ENCODE measurements around the gene GNB1L.

The GNB1L gene, protein sequence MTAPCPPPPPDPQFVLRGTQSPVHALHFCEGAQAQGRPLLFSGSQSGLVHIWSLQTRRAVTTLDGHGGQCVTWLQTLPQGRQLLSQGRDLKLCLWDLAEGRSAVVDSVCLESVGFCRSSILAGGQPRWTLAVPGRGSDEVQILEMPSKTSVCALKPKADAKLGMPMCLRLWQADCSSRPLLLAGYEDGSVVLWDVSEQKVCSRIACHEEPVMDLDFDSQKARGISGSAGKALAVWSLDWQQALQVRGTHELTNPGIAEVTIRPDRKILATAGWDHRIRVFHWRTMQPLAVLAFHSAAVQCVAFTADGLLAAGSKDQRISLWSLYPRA

DNA sequence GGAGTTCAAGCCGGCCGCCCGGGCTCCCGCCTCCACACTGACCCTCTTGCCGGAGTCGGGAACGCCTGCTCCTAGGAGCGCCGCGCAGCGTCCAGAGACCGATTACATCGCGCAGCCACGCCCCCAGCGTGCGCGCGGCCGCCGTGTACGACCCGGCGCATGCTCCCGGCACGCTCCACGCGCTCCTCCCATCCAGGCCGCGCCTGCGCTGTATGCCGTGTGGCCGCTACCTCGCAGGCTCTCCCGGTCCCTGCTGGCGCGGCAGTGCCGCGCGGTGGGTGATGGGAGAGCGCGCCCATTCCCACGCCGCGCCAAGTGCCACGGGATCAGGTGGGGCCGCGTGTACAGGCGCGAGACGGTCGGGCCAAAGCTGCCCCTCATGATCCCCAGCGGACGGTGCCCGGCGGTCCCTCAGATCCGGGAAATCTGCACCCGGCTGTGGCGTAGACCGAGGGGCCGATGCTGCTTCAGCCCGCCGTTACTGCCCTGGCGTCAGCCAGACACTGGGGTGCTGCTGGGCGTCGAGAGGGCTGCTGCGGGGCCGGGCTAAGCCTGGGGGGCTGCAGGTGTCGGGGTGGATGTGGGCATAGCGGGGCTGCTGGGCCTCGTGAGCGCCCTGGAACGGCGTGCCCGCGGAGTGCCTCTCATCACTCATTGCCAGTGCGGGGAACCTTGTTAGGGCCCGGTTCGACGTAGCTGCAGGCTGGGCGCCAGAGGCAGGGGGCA is at the start of gene GNB1L, which contains the start of gene RTL10:
Gene GNB1L (minus strand): TSS at position 97 of the 726 bp plus-strand sequence. CDS start 33,519 bp downstream, outside the sequence.
Gene RTL10 (minus strand): TSS at position 97 of the 726 bp plus-strand sequence. CDS start 2,613 bp downstream, outside the sequence.
- peak; percentile 96 for DNase-seq

DNA sequence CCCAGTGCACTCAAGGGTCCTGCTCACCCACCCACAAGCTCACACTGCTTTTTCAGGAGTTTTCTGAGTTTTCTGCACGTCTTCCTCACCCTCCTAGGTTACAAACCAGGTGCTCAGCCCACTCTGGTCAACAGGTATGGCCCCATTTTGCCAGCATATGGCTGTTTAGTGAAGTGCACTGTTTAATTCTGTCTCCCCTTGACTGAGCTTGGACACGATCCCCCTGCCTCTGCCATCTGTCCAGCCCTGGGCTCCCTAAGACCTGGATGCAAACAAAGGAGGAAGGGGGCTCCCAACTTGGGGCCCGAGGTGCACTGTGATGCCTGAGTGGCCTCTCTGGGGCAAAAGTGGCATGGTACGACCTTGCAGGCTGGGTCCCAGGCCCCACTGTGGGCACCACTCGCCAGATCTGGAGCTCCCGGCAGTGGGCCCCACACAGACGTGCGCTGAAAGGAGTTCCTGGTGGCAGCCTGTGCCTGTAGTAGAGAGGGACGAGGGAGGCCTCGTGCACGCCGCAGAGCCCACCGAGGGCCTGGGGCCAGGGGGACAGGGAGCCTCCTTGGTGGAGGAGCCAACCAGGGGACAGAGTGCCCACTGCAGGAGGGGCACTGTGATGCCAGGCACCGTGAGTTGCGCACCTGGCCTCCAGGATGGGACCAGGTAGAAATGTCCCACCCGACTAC is 49.6 kb upstream of the GNB1L start:
- no peak for DNase-seq

DNA sequence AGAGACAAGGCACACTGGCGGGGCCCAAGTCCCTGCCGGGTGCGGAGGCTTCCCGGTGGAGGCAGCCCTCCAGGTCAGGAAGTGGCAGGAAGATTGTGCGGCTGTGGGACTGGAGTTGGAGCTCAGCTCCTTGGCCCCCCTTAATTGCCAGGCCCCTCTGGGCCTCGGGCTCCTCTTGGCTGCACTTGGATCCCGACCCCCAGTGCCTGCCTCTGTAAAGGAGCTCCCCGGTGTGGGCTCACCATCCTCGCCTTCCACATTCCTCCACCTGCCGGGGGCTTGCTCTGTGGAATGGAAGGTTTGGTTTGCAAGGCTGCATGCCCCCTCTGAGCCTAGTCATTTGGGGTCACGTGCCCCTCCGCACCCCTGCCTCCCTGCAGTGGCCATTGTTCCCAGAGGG is 48.8 kb upstream of the GNB1L start:
- DNase-seq = no peak

DNA sequence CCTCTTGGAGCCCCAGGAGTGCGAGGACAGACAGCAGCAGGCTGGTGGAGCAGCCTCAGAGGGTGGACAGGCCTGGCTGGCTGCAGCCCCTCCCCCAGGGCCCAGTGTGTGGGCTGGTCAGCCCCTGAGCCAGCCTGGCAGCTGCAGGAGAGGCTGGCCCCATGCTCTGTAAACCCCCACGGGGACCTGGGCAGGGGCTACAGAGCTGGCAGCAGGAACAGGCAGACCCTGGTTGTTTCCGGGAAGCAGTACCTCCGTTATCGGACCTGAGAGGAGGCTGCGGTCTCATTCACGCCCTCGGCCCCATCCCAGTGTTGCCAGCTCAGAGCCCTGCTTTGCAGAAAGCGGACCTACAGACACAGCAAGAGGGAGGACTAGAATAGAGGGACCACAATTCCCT is 48.4 kb upstream of the GNB1L start:
- no peak for DNase-seq

DNA sequence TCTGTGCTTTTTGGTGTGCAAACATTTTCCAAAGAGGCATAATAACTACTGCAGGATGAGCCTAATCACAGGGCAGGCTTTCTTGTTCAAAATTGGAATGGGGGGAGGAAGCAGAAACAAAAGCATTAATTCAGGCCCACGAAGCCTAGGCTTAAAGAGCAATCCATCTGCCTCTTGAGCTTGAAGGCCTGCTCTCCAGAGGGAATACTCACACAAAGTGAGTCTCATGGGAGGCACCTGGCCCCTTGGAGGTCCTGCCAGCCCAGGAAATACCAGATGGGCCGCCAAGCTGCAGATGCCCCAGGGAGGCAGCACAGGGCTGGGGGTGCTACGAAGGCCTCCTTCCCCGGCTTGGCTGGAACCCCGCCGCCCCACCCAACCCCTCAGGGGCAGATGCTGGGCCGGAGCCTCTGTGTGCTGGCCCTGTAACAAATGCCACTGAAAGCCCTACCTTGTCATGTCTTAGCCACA is 47.6 kb upstream of the GNB1L start:
- no peak for DNase-seq

DNA sequence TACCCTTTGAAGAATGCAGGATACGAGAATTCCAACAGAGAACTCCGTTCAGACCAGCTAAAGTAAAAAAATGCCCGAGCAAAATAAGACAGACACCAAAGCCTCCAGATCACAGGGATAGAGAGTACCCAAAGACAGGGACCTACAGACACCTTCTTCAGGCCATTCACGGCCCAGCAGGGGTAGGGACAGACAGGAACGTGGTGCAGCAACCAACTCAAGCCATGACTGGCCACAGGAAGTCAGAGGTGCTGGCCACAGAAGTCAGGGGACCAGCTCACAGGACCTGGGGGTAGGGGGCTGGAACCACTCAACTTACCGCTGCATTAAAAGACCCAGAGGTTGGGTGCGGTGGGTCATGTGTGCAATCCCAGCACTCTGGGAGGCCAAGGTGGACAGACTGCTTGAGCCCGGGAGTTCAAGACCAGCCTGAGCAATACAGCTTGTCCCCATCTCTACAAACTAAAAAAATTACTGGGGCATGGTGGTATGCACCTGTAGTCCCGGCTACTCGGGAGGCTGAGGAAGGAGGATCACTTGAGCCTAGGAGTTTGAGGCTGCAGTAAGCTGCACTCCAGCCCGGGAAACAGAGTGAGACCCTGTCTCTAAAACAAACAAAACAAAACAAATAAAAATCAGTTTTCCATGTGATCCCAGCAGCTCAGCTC is 47.0 kb upstream of the GNB1L start:
- no peak for DNase-seq

DNA sequence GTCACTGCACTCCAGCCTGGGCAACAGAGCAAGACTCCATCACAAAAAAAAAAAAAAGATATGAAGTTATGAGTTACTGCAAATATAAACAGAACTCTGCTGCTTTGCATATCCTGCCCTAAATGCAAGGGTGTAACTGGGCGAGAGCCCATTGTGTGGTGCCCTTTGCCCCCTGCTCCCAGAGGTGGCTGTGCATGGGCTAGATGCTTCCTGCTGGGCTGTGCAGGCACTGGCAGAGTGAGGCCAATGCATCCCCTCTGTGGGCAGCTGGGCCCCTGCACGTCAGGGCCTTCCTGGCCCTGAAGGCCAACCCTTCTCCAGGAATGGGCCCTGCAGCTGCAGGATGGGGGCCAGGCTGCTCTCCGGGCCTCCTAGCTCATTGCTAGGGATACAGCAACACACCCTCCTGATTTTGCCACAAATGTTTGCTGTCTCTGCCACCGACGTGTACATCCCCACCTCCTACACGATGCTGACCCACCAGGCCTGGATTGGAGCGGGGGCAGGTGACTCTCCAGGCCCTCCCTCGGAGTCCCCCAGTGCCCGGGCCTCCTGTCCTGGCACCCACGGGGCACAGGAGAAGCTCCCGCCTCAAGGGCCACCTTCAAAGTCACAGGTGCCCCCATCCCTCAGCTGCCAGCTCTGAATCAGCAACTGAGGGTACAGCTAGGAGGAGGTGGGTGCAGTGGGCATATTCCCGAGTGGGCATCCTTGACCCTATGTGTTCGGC is 46.2 kb upstream of the GNB1L start:
- no peak for DNase-seq

DNA sequence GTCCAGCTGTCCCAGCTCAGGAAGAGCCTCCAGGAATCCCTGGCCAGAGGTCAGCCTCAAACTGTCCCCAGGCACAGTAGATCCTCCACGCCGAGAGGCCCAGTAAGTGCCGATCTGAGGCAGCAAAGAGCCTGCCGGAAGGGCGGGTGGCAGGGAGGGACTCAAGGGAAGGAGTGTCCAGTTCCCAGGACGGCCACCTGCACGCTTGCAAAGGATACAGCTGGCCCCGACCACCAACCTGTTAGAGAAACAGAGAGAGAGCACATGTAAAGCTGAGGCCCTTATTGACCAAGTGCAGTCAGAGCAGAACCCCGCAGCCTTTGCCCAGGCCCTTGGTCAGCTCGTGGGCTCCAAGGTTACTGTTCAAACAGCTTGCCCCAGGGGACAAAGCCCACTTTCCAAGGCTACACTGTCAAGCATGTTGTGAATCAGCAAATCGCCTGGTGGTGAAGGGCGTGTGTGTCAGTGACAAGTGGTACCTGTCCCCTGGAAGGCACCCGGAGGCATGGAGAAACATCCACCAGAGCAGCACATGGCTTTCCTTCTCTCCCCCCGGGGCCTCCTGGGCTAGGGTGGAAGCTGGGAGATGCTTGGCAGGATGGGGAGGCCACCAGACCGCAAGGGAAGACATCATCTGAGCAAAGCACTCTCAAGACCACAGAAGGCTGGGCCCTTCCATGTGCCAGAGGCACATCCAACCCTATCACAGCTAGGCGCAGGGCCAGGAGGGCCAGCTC is 44.3 kb upstream of the GNB1L start:
- DNase-seq = no peak

DNA sequence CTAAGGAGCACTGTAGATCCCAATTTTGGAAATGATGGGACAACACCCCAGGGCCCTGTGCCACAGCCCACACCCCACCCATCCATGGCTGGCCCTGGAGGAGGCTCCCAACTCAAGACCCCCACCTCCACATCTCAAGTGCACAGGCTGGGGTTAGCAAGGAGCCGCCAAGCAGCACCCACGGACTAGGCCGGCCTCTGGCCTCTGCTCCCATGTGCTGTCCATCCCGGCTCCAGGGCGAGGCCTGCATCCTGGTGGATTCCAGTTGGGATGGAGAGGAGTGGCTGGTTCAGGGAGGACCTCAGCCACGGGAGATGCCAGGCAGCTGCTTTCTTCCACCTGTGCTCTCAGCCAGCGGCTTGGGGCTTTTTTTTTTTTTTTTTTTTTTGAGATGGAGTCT is 43.5 kb upstream of the GNB1L start:
- no peak for DNase-seq

DNA sequence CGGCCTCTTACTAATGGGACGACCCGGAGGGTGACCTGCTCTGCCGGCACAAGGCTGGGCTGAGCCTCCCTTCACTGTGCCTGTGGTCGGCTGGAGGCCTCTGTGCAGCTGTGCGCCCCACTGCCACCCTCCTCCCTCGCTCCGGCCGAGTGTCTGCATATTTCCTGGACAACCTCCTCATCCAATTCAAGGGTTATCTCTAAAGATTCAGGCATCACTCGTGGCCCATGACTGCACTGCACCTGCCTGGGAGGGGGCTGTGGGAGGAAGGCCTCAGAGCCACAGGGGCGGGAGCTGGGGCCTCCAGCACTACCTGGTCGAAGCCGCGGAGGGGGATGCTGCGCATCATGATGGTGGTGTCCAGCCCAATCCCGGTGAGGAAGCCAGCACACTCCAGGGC is 43.1 kb upstream of the GNB1L start:
- DNase-seq = no peak

DNA sequence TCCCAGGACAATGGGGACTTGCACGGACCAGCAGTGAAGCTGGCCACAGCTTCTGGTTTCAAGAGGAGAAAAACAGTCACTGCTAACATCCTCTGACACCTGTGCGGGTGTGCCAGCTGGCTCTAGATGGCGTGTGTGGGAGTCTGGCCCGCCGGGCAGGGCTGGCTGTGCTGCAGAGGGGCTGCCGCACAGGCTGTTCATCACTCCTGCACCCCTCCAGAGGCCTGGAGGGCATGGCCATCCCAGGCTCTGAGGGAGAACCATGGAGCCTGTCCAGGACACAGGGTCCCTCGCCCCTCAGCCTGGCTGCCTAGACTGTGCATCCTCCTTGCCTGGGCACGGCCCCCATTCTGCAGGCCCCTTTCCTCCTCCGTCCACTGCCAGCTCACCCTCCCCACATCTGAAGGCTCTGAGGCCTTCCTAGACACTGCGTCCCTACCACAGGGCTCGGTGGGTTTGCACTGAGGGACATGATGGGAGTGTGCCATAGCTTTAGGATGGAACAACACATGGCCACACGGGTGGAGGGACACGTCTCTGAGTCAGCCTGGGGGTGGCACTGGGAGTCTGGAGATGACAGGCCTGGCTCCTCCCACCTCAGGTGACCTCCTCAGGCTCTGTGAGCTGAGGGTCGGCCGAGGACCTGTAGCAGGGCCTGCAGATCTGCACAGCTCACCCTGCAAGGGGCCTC is 42.1 kb upstream of the GNB1L start:
- peak; percentile 55 for DNase-seq

DNA sequence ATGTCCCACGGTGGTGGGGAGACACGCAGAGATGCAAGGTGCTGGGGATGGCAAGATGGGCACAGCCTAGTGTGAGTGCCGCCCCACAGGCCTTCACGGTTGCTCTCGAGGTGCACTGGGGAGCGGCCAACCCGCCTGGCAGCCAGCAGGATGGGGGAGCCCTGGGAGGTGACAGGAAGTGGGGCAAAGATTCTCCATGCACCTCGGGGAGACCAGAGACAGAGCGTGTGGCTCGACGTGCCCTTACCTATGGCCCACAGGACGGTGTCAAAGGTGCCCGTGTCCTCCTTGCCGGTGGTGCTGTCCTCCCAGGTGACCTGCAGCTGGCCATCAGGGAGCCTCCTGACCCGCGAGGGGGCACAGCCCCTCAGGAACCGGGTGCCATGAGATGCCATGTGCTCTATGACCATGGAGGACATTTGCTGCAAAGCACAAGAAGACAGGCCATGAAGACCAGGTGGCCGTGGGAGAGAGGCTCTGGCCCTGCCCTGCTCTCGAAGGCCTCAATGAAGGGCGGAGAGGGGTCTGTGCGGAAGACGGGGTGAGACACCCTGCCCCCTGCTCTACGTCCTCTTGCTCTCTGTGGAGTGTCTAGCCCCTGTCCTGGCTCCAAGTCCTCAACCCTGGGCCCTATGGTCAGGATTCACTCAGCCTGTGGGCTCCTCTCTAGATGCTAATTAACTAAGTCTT is 40.6 kb upstream of the GNB1L start:
- no peak for DNase-seq

DNA sequence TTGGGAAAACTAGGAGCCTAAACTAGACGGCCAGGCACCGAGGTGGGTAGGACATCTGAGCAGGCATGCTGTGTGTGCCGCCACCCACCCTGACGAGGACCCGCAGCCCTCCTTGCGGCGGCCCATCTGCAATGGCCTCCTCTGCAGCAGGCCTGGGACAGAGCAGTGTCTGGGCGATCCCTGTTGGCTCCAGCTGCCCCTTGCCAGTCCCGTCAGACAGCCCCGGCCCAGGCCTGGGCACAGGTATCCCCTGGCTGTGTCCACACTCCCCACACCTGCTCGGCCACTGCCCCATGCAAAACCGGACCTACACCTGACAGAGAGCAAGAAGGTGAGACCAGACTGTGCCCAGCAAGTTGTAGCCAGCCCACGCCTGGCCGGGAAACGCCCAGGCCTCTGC is 38.7 kb upstream of the GNB1L start:
- no peak for DNase-seq

DNA sequence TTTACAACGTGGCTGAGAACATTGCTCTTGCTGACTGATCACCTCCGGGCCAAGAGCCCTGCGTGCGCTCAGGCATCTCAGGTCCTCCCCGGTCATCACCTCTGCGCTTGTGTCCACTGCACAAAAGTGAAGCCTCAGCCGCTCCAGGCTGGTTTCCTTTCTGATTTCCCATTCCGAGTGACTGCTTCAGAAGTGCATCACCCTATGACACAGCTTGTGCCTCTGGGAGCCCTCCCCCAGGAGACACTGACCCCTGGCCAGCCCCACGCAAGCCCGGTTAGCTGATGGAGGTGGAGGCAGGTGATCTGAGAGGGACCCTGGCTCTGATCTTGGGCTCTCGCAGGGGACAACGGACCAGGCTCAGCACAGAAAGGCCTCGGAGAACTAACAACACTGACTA is 38.3 kb upstream of the GNB1L start:
- DNase-seq = no peak

DNA sequence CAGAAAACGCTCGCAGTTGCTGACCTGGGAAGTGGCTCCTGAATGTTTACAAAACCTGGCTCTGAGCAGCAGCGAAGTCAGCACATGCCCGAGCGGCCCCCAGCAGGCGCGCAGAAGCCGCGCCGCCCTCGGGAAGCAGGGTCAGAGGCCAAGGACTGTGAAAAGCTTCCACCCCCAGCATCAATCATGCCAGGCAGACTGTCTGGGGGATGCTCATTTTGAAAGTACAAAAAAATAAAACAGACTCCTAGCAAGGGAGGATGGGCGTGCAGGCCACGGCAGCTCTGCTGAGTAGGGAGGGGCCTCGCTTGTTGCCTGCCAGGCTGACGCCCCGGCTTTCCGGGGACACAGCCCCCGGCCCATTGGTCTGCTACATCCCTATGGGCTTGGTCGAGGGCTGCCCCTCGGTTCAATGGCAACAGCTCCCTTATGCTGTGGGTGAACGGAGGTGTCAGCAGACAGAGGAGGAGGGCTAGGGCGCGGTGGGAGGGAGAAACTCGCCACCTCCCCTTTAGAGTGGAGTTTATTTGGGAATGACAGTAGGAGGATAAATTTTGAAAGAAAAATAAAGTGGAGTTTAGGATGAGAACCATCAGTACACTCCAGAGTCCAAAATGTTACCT is 37.7 kb upstream of the GNB1L start:
- DNase-seq = peak; percentile 64

DNA sequence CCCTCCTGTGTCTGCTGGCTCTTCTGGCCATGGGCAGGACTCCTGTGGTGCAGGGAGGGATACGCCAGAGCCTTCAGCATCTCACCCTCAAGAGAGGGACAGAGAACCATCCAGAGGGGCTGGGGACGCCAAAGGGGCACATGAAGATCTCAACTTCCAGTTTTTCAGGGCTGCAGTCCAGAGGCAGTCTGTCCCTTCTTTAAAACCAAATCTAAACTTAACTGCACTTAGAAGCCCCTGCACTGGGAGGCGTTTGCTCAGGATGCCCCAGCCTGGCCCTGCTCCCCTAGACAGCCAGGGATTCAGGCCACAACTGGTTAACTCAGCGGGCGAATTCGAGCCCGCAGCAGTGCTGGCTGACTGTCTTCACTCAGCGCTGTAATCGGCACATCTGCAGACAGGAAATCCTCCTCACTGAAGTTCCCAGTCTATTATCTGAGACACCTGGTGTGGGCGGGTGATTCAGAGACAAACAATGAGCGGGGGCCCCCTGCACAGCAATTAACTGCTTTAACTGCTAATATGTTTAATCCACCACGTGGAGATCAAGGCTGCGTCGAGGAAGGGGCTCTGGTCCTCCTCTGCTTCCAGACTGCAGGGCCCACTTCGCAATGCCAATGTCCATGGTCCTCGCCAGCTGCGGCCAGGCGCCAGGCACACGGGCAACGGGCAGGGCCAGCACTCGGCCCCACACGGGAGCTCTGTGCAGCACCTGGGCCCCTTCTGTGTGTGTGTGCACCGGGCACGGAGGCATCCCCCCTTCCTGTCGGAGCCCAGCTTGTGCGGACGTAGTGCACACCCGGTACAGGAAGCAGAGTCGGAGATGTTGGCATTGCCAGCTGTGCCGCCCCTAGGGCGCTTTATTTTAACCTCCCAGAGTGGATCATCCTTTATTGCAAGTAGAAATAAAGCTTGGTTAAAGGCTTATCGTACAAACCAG is 36.9 kb upstream of the GNB1L start:
- DNase-seq = peak; percentile 80

DNA sequence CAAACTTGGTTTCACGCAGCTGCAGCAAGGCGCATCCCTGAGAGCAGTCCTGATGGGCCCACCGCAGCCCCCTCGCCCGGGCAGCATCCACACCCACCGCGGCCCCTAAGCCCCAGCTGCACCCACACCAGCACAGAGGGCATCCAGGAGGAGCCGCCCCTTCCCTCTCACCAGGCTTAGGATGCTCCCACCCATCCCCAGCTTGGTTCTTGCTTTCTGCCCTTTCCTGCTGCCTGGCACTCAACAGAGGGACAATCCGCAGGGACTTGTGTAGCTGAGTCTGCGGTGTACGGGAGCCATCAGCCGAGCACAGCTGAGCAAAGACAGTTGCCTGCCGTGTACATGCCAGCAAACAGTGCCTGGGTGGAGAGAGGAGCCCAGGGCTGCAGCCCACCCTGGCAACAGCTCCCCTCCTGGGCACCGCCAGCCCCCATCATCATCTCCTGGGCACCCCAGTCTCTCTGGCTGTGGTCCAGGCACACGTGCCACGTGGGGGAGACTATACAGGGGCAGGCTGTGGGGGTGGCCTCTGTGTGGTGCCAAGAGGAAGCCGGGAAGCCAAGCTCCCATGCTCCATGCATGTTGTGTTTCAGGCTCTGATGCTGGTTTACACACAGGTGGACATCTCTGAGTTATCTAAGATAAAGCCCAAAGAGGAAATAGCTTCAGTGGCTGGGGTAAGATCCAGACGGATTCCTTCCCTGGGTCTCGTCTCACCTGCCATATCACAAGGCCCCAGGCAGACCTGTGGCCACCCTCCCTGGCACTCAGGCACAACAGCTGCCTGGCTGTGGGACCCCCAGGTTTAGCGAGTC is 36.0 kb upstream of the GNB1L start:
- DNase-seq = no peak

DNA sequence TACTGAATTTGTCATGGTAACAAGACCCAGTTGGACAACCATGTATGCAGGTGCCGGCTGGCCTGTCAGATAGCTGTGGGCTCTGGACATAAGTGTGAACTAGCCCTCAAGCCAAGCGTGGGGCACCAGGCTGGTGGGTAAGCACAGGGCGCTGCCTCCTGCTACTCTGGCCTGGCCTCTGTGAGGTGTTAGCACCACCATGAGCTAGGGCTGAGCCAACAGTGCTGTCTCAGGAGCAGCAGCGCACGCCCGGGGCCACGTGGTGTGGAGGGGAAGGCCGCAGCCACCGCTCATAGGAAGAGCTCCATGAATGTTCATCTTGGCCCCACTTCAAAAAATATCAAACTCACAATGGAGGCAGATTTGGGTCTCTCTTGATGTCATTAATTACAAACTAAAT is 35.3 kb upstream of the GNB1L start:
- peak; percentile 56 for DNase-seq

Measured in activated T-cell treated with anti-CD3 and anti-CD28 coated beads, Interleukin-2, amount 50 U/mL, for 1 hour (primary cell).